ENCODE data around the gene AHCYL2. TPM values are rescaled to one million over a fixed set of nuclear protein-coding genes. Genes with fewer than 3 reads are reported as not detected.

The AHCYL2 gene
- total and polyA plus RNA-seq, 2 of the 8 experiments (the other 6 are each of a cell fraction or from before 2014, with no cell fraction given), result 20.7 to 25.4 TPM

GRCh38 chr7:129313282-129313681, 88.5 kb downstream of the AHCYL2 start (continued):
- TF ChIP-seq CHD7 (IDR thresholded peaks at IDR 0.05; ENCODE audit: insufficient replicate concordance, low read length), result no peak
- no peak for TF ChIP-seq ASH2L (IDR thresholded peaks at IDR 0.05; ENCODE audit: low read length)
- no peak for TF ChIP-seq SUZ12 (IDR thresholded peaks at IDR 0.05; ENCODE audit: low read length)
- no peak for TF ChIP-seq GTF2F1 (IDR thresholded peaks at IDR 0.05; ENCODE audit: borderline replicate concordance, low read depth, low read length)
- no peak for TF ChIP-seq SP1 (IDR thresholded peaks at IDR 0.05; ENCODE audit: low read depth, low read length)
- TF ChIP-seq TCF12 (IDR thresholded peaks at IDR 0.05; ENCODE audit: low read depth, low read length), result no peak
- no peak for TF ChIP-seq CBX8 (IDR thresholded peaks at IDR 0.05; ENCODE audit: borderline replicate concordance, low read depth, low read length)
